ENCODE results near the gene COTL1.

COTL1 gene

GRCh38 chr16:84557504-84557903 is 60.4 kb downstream of the COTL1 start:
- no peaks in the 10 kb centered on the region for H3K27me3 ChIP-seq (ENCODE audit: control insufficient read depth, insufficient read depth, low read length)
- no peak overlapping the region for H3K9ac ChIP-seq (ENCODE audit: low read length)
- peaks cover 41% of the 10 kb centered on the region for H3K4me1 ChIP-seq (ENCODE audit: control insufficient read depth, insufficient read depth, low read length)
- H3K4me3 ChIP-seq (ENCODE audit: low read depth, low read length), result no peak overlapping the region
- H3K36me3 ChIP-seq (ENCODE audit: control insufficient read depth, insufficient read depth, low read length), result no peaks in the 10 kb centered on the region
- no peaks in the 10 kb centered on the region for H3K9me3 ChIP-seq (ENCODE audit: control insufficient read depth, insufficient read depth, low read depth, low read length)
- no peak overlapping the region for H3K27ac ChIP-seq (ENCODE audit: low read depth, low read length)

DNA sequence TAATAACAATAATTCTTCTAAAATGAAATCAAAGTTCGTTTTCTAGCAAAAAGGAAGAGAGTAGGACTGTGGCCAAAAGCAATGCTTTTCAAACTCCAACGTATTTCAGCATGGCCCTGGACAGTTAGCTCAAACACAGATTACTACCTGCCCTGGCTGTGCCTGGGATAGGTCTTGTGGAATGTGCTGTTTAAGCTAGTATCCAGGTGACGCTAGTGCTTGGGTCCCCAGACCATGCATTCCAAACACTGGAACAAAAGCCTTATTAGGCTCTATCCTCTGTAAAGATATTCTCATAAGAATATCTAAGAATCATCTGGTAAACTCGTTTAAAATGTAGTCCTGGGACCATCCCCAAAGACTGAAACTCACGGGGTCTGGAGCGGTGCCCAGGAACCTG is 60.8 kb downstream of the COTL1 start:
- Histone ChIP-seq H3K4me1 (ENCODE audit: control insufficient read depth, insufficient read depth, low read length) (peaks cover 39% of the 10 kb centered on the region), H3K9ac (ENCODE audit: low read length) (no peak overlapping the region), H3K4me3 (ENCODE audit: low read depth, low read length) (no peak overlapping the region), H3K36me3 (ENCODE audit: control insufficient read depth, insufficient read depth, low read length) (no peaks in the 10 kb centered on the region), H3K9me3 (ENCODE audit: control insufficient read depth, insufficient read depth, low read depth, low read length) (no peaks in the 10 kb centered on the region), H3K27ac (ENCODE audit: low read depth, low read length) (no peak overlapping the region), H3K27me3 (ENCODE audit: control insufficient read depth, insufficient read depth, low read length) (no peaks in the 10 kb centered on the region)

- H3K9ac ChIP-seq (ENCODE audit: low read length), result no peak overlapping the region
- H3K9me3 ChIP-seq (ENCODE audit: control insufficient read depth, insufficient read depth, low read depth, low read length), result no peaks in the 10 kb centered on the region
- no peak overlapping the region for H3K27ac ChIP-seq (ENCODE audit: low read depth, low read length)
- H3K4me3 ChIP-seq (ENCODE audit: low read depth, low read length), result no peak overlapping the region
- no peaks in the 10 kb centered on the region for H3K27me3 ChIP-seq (ENCODE audit: control insufficient read depth, insufficient read depth, low read length)
- no peaks in the 10 kb centered on the region for H3K36me3 ChIP-seq (ENCODE audit: control insufficient read depth, insufficient read depth, low read length)
- H3K4me1 ChIP-seq (ENCODE audit: control insufficient read depth, insufficient read depth, low read length), result peaks cover 29% of the 10 kb centered on the region; the same call in 1 of the 2 replicates
Measured at GRCh38 chr16:84555418-84556196, 62.3 kb downstream of the COTL1 start.

DNA sequence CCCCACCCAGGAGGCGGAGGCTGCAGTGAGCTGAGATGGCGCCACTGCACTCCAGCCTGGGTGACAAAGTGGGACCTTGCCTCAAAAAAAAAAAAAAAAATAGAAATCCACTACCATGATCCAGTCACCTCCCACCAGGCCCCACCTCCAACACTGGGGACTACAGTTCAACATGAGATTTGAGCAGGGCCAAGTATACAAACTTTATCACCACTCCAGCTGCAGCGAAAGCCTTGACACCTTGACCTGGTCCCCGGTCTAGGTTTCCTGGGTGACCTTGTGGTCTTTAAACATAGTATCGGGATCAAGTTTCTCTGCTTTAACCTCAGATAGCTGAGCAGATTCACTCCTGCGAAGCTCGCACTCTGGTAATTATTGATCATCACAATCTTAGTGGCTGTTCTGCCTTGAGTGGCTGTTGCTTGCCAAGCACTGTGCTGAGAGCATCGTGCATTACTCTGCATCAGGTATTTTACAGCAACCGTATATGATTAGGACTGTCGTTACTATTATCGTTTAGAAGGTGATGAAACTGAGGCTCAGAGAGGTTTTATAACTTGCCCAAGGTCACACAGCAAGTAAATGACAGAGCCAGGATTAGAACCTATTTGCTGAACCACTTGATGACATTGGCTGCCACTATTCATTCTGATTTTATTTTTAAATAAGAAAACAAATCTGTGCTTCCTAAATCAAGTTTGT is 63.1 kb downstream of the COTL1 start:
- Histone ChIP-seq H3K27ac (ENCODE audit: low read depth, low read length) (no peak overlapping the region), H3K4me1 (ENCODE audit: control insufficient read depth, insufficient read depth, low read length) (peaks cover 31% of the 10 kb centered on the region; the same call in 1 of the 2 replicates), H3K27me3 (ENCODE audit: control insufficient read depth, insufficient read depth, low read length) (no peaks in the 10 kb centered on the region), H3K9me3 (ENCODE audit: control insufficient read depth, insufficient read depth, low read depth, low read length) (no peaks in the 10 kb centered on the region), H3K4me3 (ENCODE audit: low read depth, low read length) (no peak overlapping the region), H3K9ac (ENCODE audit: low read length) (no peak overlapping the region), H3K36me3 (ENCODE audit: control insufficient read depth, insufficient read depth, low read length) (no peaks in the 10 kb centered on the region)

GRCh38 chr16:84553873-84554399 is 63.9 kb downstream of the COTL1 start:
- no peak overlapping the region for H3K4me3 ChIP-seq (ENCODE audit: low read depth, low read length)
- peaks cover 30% of the 10 kb centered on the region; the same call in 1 of the 2 replicates for H3K4me1 ChIP-seq (ENCODE audit: control insufficient read depth, insufficient read depth, low read length)
- no peaks in the 10 kb centered on the region for H3K9me3 ChIP-seq (ENCODE audit: control insufficient read depth, insufficient read depth, low read depth, low read length)
- no peak overlapping the region for H3K9ac ChIP-seq (ENCODE audit: low read length)
- H3K27me3 ChIP-seq (ENCODE audit: control insufficient read depth, insufficient read depth, low read length), result no peaks in the 10 kb centered on the region
- H3K36me3 ChIP-seq (ENCODE audit: control insufficient read depth, insufficient read depth, low read length), result no peaks in the 10 kb centered on the region
- H3K27ac ChIP-seq (ENCODE audit: low read depth, low read length), result no peak overlapping the region

- no peaks in the 10 kb centered on the region for H3K36me3 ChIP-seq (ENCODE audit: control insufficient read depth, insufficient read depth, low read length)
- no peak overlapping the region for H3K4me3 ChIP-seq (ENCODE audit: low read depth, low read length)
- H3K9me3 ChIP-seq (ENCODE audit: control insufficient read depth, insufficient read depth, low read depth, low read length), result no peaks in the 10 kb centered on the region
- peaks cover 34% of the 10 kb centered on the region for H3K4me1 ChIP-seq (ENCODE audit: control insufficient read depth, insufficient read depth, low read length)
- H3K27me3 ChIP-seq (ENCODE audit: control insufficient read depth, insufficient read depth, low read length), result no peaks in the 10 kb centered on the region
- H3K9ac ChIP-seq (ENCODE audit: low read length), result no peak overlapping the region
- no peak overlapping the region for H3K27ac ChIP-seq (ENCODE audit: low read depth, low read length)
Measured at GRCh38 chr16:84552135-84552534, 65.7 kb downstream of the COTL1 start.

DNA sequence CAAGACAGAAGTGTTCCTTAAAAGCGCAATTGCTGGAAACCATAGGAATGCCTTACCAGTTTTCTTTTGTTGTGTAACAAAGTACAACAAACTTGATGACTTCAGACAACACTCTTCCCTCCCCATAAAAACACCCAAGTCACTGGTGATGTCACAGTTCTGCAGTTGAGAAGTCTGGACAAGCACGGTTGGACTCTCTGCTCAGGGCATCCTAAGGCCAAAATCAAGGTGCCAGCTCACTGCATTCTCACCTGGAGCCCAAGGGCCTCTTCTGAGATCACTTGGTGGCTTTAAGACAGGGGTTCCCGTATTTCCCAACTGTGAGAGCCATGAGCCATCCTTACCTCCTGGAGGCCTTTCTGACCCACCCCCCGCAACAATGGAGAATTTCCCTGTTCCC is 67.8 kb downstream of the COTL1 start:
- H3K9me3 ChIP-seq (ENCODE audit: control insufficient read depth, insufficient read depth, low read depth, low read length), result no peaks in the 10 kb centered on the region
- no peaks in the 10 kb centered on the region for H3K36me3 ChIP-seq (ENCODE audit: control insufficient read depth, insufficient read depth, low read length)
- H3K27me3 ChIP-seq (ENCODE audit: control insufficient read depth, insufficient read depth, low read length), result no peaks in the 10 kb centered on the region
- no peak overlapping the region for H3K4me3 ChIP-seq (ENCODE audit: low read depth, low read length)
- H3K4me1 ChIP-seq (ENCODE audit: control insufficient read depth, insufficient read depth, low read length), result peaks cover 31% of the 10 kb centered on the region
- no peak overlapping the region for H3K9ac ChIP-seq (ENCODE audit: low read length)
- no peak overlapping the region for H3K27ac ChIP-seq (ENCODE audit: low read depth, low read length)

DNA sequence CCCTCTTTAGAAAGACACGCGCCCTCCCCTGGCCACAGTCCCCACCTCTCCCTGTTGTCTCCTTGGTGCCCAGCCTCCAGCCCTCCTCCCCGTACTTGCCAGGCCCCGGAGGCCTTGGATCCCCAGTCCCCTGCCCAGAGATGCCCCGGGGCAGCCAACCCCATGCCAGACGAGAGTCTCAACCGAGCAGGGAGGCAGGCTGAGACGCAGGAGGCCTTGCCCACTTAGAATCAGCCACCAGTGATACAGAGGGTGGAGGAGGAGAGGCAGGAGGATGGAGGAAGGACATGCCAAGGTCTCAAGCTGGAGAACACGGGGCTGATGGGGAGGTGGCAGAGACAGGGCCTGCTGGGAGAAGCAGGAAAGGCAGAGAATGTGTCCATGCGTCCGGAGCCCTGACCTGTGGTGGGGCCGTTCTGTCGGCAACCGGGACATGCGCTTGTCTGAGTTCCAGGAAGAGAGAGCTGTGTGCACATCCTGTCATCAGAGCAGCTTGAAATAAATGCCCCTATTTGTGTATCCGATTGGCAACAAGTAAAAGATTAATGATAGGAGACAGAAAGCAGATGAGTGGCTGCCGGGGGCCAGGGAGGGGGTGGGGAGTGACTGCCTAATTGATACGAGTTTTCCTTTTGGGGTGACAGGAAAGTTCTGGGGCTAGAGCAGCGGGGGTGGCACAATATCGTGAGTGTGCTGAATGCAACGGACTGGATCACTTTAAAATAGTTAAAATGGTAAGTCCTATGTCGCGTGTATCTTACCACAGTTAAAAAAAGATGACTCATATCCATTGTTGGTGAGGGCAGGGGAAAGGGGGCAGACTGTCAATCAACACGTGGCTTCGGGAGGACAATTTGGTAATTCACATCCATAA is 68.7 kb downstream of the COTL1 start:
- Histone ChIP-seq H3K27me3 (ENCODE audit: control insufficient read depth, insufficient read depth, low read length) (no peaks in the 10 kb centered on the region), H3K27ac (ENCODE audit: low read depth, low read length) (no peak overlapping the region), H3K9me3 (ENCODE audit: control insufficient read depth, insufficient read depth, low read depth, low read length) (no peaks in the 10 kb centered on the region), H3K9ac (ENCODE audit: low read length) (no peak overlapping the region), H3K36me3 (ENCODE audit: control insufficient read depth, insufficient read depth, low read length) (no peaks in the 10 kb centered on the region), H3K4me1 (ENCODE audit: control insufficient read depth, insufficient read depth, low read length) (peaks cover 33% of the 10 kb centered on the region), H3K4me3 (ENCODE audit: low read depth, low read length) (no peak overlapping the region)

- no peak overlapping the region for H3K27ac ChIP-seq (ENCODE audit: low read depth, low read length)
- no peaks in the 10 kb centered on the region for H3K36me3 ChIP-seq (ENCODE audit: control insufficient read depth, insufficient read depth, low read length)
- peaks cover 33% of the 10 kb centered on the region for H3K4me1 ChIP-seq (ENCODE audit: control insufficient read depth, insufficient read depth, low read length)
- no peaks in the 10 kb centered on the region for H3K9me3 ChIP-seq (ENCODE audit: control insufficient read depth, insufficient read depth, low read depth, low read length)
- H3K9ac ChIP-seq (ENCODE audit: low read length), result no peak overlapping the region
- H3K27me3 ChIP-seq (ENCODE audit: control insufficient read depth, insufficient read depth, low read length), result no peaks in the 10 kb centered on the region
- no peak overlapping the region for H3K4me3 ChIP-seq (ENCODE audit: low read depth, low read length)
Measured at GRCh38 chr16:84548508-84548907, 69.4 kb downstream of the COTL1 start.

DNA sequence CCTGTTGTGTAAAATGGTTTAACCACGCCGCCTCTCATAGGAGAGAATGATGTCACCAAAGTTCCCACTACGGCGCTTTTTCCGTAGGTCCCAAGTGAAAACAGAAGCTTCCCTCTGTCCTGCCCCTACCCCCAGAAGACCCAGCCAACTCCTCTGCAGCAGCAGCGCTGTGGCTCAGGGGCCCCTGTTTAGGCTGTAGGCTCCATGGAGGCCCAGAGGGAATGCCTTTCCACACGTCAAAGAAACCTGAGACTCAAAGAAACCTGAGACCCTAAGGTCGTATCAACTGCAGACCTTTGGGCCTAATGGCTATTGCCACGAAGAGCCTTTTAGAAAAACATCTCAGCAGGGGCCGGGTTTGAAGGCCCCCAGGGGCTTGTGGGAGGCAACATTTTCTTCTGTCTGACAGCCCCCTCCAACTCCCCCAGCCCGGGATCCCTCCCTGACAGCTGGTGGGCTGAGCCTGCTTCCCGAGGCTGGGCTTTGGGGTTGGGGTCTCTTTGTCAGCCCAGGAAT is 70.3 kb downstream of the COTL1 start:
- peaks cover 33% of the 10 kb centered on the region for H3K4me1 ChIP-seq (ENCODE audit: control insufficient read depth, insufficient read depth, low read length)
- H3K36me3 ChIP-seq (ENCODE audit: control insufficient read depth, insufficient read depth, low read length), result no peaks in the 10 kb centered on the region
- peak overlapping the region; percentile 29; the same call in 1 of the 2 replicates for H3K4me3 ChIP-seq (ENCODE audit: low read depth, low read length)
- H3K9me3 ChIP-seq (ENCODE audit: control insufficient read depth, insufficient read depth, low read depth, low read length), result no peaks in the 10 kb centered on the region
- H3K9ac ChIP-seq (ENCODE audit: low read length), result peak overlapping the region; percentile 45
- H3K27ac ChIP-seq (ENCODE audit: low read depth, low read length), result no peak overlapping the region; the same call in 1 of the 2 replicates
- no peaks in the 10 kb centered on the region for H3K27me3 ChIP-seq (ENCODE audit: control insufficient read depth, insufficient read depth, low read length)
